Adrenal gland (tissue), 5 donors: ENCODE measurements around the gene CAMK1G.

Experiments
- CTCF ChIP-seq, 6 experiments: fragments of 450-650 bp in 4 of 6; fragments of 200-600 bp in 2 of 6; sonication (generic) in 1 of 6; IDR thresholded peaks; 1 replicate in 5 of 6; 2 replicates in 1 of 6; pipeline versions ENCODE4 v1.5.1 to v1.8.0; 2016 to 2021; ENCODE audit warnings: antibody characterized with exemption in 6 of 6, mild to moderate bottlenecking in 2 of 6, moderate library complexity in 1 of 6
- POLR2A ChIP-seq, 2 donors: fragments of 450-650 bp; IDR thresholded peaks; one replicate each; pipeline ENCODE4 v1.6.1; 2017; ENCODE audit warnings: antibody characterized with exemption in 2 of 2, mild to moderate bottlenecking in 2 of 2, moderate library complexity in 1 of 2
- donor health status: DM: no; HTN: no; CAD: no.

GRCh38 chr1:209580577-209580976 is 2.9 kb upstream of the CAMK1G start:
- TF ChIP-seq CTCF (IDR thresholded peaks at IDR 0.05) (no peak), POLR2A (IDR thresholded peaks at IDR 0.05) (no peak)
